Vagina (tissue), 2 donors: ENCODE results near the gene KCTD11. TPM values are rescaled to one million over a fixed set of nuclear protein-coding genes. Genes with fewer than 3 reads are reported as not detected.
"Not testable (repeated sequence)": the region's sequence is repeated elsewhere in the genome, so short reads cannot be mapped to it uniquely, and the experiment has no call there.

ENCODE experiments used
- DNase-seq, 2 donors: peaks; one replicate each; pipeline ENCODE4 v3.0.0-alpha.2; 2017; ENCODE audit errors: extremely low spot score in 2 of 2
- H3K27ac ChIP-seq: fragments of 200-600 bp; sonication (generic); one replicate; pipeline ENCODE4 v1.5.1; 2019
- H3K27me3 ChIP-seq: fragments of 200-600 bp; sonication (generic); one replicate; pipeline ENCODE4 v1.5.1; 2019
- H3K36me3 ChIP-seq, 2 donors: fragments of 200-600 bp; sonication (generic); one replicate each; pipeline ENCODE4 v1.5.1; 2017 to 2019
- H3K4me1 ChIP-seq: fragments of 200-600 bp; sonication (generic); one replicate; pipeline ENCODE4 v1.5.1; 2019
- H3K4me3 ChIP-seq, 2 donors: fragments of 200-600 bp; sonication (generic); 1 replicate in 1 of 2; 2 replicates in 1 of 2; pipeline ENCODE4 v1.5.1; 2016 to 2019
- H3K9me3 ChIP-seq: fragments of 200-600 bp; sonication (generic); one replicate; pipeline ENCODE4 v1.5.1; 2019
- POLR2A ChIP-seq, 2 donors: fragments of 450-650 bp; IDR thresholded peaks; one replicate each; pipeline ENCODE4 v1.6.1; 2017; ENCODE audit warnings: antibody characterized with exemption in 2 of 2, mild to moderate bottlenecking in 2 of 2, moderate library complexity in 2 of 2
- POLR2AphosphoS5 ChIP-seq, 2 donors: sonication (generic); formaldehyde crosslinking; IDR thresholded peaks; one replicate each; pipeline ENCODE4 v1.9.0; 2017; ENCODE audit warnings: antibody characterized with exemption in 2 of 2, mild to moderate bottlenecking in 2 of 2, low read depth in 1 of 2; ENCODE audit not compliant: insufficient read depth in 1 of 2
- intact Hi-C: fragments of 100-400 bp; cut with DNase I; formaldehyde crosslinking; loops from one replicate; pipeline ENCODE4 v1.15.1; 2023
- total RNA-seq: library from RNA; depleted of rRNA; stranded (reverse); fragments of >200 nt; gene quantifications from one replicate; pipeline ENCODE4 v1.2.3, GENCODE V29; 2016
- TF ChIP-seq, protein P1 (sequence below), 3 experiments: fragments of 450-650 bp in 2 of 3; fragments of 200-600 bp in 1 of 3; sonication (generic) in 1 of 3; IDR thresholded peaks; one replicate each; pipeline ENCODE4 v1.5.1; 2017 to 2019; ENCODE audit warnings: antibody characterized with exemption in 3 of 3, mild to moderate bottlenecking in 2 of 3, moderate library complexity in 2 of 3

Gene KCTD11
- total RNA-seq, 1 donor from 2014 or later, result 12.5 TPM

DNA sequence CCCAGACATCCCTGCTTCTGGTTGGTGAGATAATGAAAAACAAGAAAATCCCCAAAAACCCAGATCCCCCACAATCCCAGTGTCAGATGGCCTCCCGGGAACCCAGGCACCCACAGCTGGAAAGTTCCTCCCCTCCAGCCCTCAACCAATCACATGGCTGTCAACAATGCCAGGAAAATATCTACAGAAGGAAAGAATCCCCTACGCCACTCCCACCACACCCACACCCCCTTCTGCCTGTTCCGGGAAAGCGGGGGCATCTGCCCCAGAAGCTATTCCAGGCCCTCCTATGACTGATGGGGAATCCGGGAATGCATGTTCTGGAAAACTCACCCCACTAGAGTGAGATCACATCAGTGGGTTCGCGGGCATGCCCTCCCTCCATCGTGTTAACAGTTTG, 4.8 kb downstream of the KCTD11 start:
- TF ChIP-seq, protein P1, sequence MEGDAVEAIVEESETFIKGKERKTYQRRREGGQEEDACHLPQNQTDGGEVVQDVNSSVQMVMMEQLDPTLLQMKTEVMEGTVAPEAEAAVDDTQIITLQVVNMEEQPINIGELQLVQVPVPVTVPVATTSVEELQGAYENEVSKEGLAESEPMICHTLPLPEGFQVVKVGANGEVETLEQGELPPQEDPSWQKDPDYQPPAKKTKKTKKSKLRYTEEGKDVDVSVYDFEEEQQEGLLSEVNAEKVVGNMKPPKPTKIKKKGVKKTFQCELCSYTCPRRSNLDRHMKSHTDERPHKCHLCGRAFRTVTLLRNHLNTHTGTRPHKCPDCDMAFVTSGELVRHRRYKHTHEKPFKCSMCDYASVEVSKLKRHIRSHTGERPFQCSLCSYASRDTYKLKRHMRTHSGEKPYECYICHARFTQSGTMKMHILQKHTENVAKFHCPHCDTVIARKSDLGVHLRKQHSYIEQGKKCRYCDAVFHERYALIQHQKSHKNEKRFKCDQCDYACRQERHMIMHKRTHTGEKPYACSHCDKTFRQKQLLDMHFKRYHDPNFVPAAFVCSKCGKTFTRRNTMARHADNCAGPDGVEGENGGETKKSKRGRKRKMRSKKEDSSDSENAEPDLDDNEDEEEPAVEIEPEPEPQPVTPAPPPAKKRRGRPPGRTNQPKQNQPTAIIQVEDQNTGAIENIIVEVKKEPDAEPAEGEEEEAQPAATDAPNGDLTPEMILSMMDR (IDR thresholded peaks at IDR 0.05), result no peak
- peak overlapping the region; percentile 96 for H3K27ac ChIP-seq
- no peaks in the 10 kb centered on the region for H3K36me3 ChIP-seq
- no peaks in the 10 kb centered on the region for H3K27me3 ChIP-seq
- intact Hi-C loops, result loop anchor here (10.0 kb wide), 1 partner anchor 208 kb away; the partner anchor contains the start of gene SENP3
- DNase-seq, result no peak
- peaks cover 37% of the 10 kb centered on the region for H3K4me1 ChIP-seq
- no peak overlapping the region for H3K4me3 ChIP-seq
- no peaks in the 10 kb centered on the region for H3K9me3 ChIP-seq

DNA sequence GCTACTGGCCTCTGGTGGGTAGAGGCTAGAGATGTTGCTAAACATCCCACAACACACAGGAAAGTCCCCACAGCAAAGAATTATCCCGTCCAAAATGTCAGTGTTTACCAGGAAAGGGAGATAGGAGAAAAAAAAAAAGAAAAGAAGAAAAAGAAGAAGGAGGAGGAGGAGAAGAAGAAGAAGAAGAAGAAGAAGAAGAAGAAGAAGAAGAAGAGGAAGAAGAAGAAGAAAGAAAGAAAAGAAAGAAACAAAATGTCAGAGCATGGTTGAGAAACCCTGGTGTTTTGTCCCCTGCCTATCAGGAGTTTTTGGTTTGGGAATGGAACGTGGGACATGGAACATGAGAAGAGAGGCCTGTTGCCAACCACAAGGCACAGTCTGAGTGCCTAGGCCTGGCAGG, 5.4 kb downstream of the KCTD11 start:
- Histone ChIP-seq H3K4me3 (no peak overlapping the region), H3K9me3 (no peaks in the 10 kb centered on the region), H3K36me3 (no peaks in the 10 kb centered on the region), H3K27ac (peak overlapping the region; percentile 96), H3K27me3 (no peaks in the 10 kb centered on the region), H3K4me1 (peaks cover 37% of the 10 kb centered on the region)
- no peak for DNase-seq
- TF ChIP-seq POLR2A (IDR thresholded peaks at IDR 0.05), result no peak
- TF ChIP-seq, protein P1 (IDR thresholded peaks at IDR 0.05), result no peak
- TF ChIP-seq POLR2AphosphoS5 (IDR thresholded peaks at IDR 0.05; ENCODE audit: insufficient read depth in 1 of 2, low read depth in 1 of 2), result no peak
- intact Hi-C loops, result loop anchor here (10.0 kb wide), 1 partner anchor 207 kb away; the partner anchor contains the start of gene SENP3

DNA sequence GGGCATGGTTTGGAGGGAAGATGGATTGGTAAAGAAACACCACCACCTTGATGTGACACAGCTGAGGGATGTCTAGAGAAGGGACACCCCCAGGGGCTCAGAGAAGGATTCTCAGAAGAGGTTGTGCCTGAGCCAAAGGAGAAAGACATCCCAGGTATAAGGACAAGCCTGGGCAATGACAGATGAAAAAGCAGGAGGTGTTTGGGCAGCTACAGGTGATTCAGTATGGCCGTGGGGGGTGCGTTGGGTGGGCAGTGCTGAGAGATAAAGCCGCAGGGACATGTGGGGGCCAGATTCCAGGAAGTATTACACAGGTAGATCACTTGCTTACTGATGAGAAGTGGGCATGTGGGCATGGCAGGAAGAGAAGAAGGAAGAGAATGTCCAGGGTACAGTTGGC, 9.9 kb downstream of the KCTD11 start:
- TF ChIP-seq POLR2AphosphoS5 (IDR thresholded peaks at IDR 0.05; ENCODE audit: insufficient read depth in 1 of 2, low read depth in 1 of 2) (no peak), POLR2A (IDR thresholded peaks at IDR 0.05) (no peak)
- TF ChIP-seq, protein P1 (IDR thresholded peaks at IDR 0.05), result no peak
- Histone ChIP-seq H3K27ac (no peak overlapping the region), H3K36me3 (no peaks in the 10 kb centered on the region), H3K27me3 (no peaks in the 10 kb centered on the region), H3K9me3 (no peaks in the 10 kb centered on the region), H3K4me1 (no peaks in the 10 kb centered on the region), H3K4me3 (no peak overlapping the region)
- intact Hi-C loops, result no loop called here
- DNase-seq, result no peak

DNA sequence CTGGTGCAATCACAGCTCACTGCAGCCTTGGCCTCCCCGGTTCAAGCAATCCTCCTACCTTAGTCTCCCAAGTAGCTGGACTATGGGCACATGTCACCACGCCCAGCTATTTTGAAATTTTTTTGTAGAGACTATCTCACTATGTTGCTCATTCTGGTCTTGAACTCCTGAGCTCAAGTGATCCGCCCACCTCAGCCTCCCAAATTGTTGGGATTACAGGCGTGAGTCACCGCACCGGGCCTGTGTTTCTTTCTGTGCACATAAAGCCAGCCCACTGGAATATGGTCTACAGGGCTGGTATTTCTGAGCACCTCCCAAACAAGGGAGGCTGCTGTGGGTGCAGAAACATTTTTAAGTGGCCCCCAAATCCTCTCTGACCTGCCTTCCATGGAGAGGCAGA, 11.3 kb downstream of the KCTD11 start:
- Histone ChIP-seq H3K27me3 (no peaks in the 10 kb centered on the region), H3K9me3 (no peaks in the 10 kb centered on the region), H3K4me1 (no peaks in the 10 kb centered on the region), H3K27ac (no peak overlapping the region), H3K4me3 (no peak overlapping the region), H3K36me3 (no peaks in the 10 kb centered on the region)
- intact Hi-C loops, result no loop called here
- no peak for DNase-seq
- TF ChIP-seq POLR2AphosphoS5 (IDR thresholded peaks at IDR 0.05; ENCODE audit: insufficient read depth in 1 of 2, low read depth in 1 of 2), result no peak
- no peak for TF ChIP-seq POLR2A (IDR thresholded peaks at IDR 0.05)
- TF ChIP-seq, protein P1 (IDR thresholded peaks at IDR 0.05), result no peak

DNA sequence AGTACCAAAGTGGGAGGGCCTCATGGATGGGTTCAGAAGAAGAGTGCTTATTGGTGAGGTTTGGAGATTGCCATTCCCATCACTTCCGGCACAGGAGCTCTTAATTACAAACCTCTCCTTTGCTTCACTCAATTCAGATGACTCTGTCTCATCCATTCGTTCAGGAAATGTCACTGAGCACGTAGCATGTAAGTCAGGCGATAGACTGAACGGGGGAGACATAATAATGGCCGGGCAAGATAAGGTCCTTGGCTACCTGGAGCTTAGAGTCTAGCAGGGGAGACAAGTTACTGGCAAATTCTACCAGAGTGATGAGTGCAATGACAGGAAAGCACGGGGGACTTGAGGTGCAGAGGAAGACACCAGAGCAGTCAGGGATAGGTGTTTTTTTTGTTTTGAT, 14.0 kb downstream of the KCTD11 start:
- H3K4me3 ChIP-seq, intact Hi-C loops, H3K27me3 ChIP-seq, H3K4me1 ChIP-seq, H3K9me3 ChIP-seq, H3K36me3 ChIP-seq, DNase-seq, H3K27ac ChIP-seq: not testable (repeated sequence)

DNA sequence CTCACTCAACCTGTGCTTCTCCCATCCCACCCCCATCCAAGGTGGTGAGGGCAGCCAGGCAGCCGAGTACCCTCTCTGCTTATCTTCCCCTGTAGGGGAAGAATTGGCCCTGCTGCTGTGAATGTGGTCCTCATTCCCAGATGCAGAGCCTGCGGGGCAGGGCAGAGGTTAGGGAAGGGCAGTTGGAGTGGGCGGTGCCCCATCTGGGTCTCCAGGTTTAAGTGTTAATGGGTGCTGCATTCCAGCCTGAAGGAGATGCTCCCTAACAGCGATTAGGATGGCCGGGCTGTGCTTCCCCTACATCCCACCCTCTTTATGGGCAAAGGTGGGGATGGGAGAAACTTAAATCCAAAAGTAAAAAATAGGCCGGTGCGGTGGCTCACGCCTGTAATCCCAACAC, 15.1 kb downstream of the KCTD11 start:
- Histone ChIP-seq H3K36me3 (no peaks in the 10 kb centered on the region), H3K4me1 (no peaks in the 10 kb centered on the region), H3K27me3 (no peaks in the 10 kb centered on the region), H3K4me3 (no peak overlapping the region), H3K9me3 (no peaks in the 10 kb centered on the region), H3K27ac (no peak overlapping the region)
- TF ChIP-seq POLR2A (IDR thresholded peaks at IDR 0.05) (no peak), POLR2AphosphoS5 (IDR thresholded peaks at IDR 0.05; ENCODE audit: insufficient read depth in 1 of 2, low read depth in 1 of 2) (no peak)
- TF ChIP-seq, protein P1 (IDR thresholded peaks at IDR 0.05), result no peak
- no peak for DNase-seq
- intact Hi-C loops, result no loop called here
